Anterior cingulate cortex (tissue), 58 donors: ENCODE results near the gene LAMC3.
"Not testable (repeated sequence)": the region's sequence is repeated elsewhere in the genome, so short reads cannot be mapped to it uniquely, and the experiment has no call there.

Experiments
- DNase-seq, 58 donors: peaks; one replicate each; lab custom pipeline; 2025; lab: John Stamatoyannopoulos, UW

The LAMC3 gene

GRCh38 chr9:131104016-131104740, 95.2 kb downstream of the LAMC3 start:
- DNase-seq: no peak

GRCh38 chr9:131105952-131106351, 97.0 kb downstream of the LAMC3 start:
- no peak for DNase-seq

GRCh38 chr9:131107760-131108159, 98.8 kb downstream of the LAMC3 start:
- DNase-seq: peak in 34 of 58 donors; percentile 24 to 74 (median 41)

- peak in 6 of 58 donors; percentile 18 to 61 (median 43) for DNase-seq
Measured at GRCh38 chr9:131111186-131111853, 102.3 kb downstream of the LAMC3 start.

- DNase-seq: peak in 57 of 58 donors; percentile 31 to 97 (median 89)
Measured at GRCh38 chr9:131111854-131112311, 102.9 kb downstream of the LAMC3 start.

- peak in 13 of 58 donors; percentile 35 to 72 (median 54) for DNase-seq
Measured at GRCh38 chr9:131112374-131113154, 103.6 kb downstream of the LAMC3 start.

GRCh38 chr9:131113655-131114054, 104.7 kb downstream of the LAMC3 start:
- no peak for DNase-seq

GRCh38 chr9:131114084-131114535, 105.1 kb downstream of the LAMC3 start:
- DNase-seq: no peak

GRCh38 chr9:131115360-131115742, 106.4 kb downstream of the LAMC3 start:
- DNase-seq: not testable (repeated sequence)

- peak in 46 of 58 donors; percentile 20 to 87 (median 58) for DNase-seq
Measured at GRCh38 chr9:131116281-131117120, 107.5 kb downstream of the LAMC3 start.

- peak in 2 of 58 donors; percentile 60 to 65 for DNase-seq
Measured at GRCh38 chr9:131117121-131117761, 108.3 kb downstream of the LAMC3 start.

GRCh38 chr9:131117762-131118145, 108.8 kb downstream of the LAMC3 start:
- no peak for DNase-seq

GRCh38 chr9:131119600-131119999, 110.6 kb downstream of the LAMC3 start:
- no peak for DNase-seq

- no peak for DNase-seq
Measured at GRCh38 chr9:131120620-131121228, 111.8 kb downstream of the LAMC3 start.

- DNase-seq: no peak
Measured at GRCh38 chr9:131121346-131121745, 112.4 kb downstream of the LAMC3 start.

- no peak for DNase-seq
Measured at GRCh38 chr9:131122158-131122557, 113.2 kb downstream of the LAMC3 start.

- DNase-seq: no peak
Measured at GRCh38 chr9:131125038-131125287, 116.0 kb downstream of the LAMC3 start.

GRCh38 chr9:131125288-131126058, 116.5 kb downstream of the LAMC3 start, which contains the start of gene NUP214:
TSS of gene NUP214 (plus strand) at chr9:131125586. CDS start at chr9:131125705, 119 bp downstream.
- DNase-seq: peak; percentile 78 to 99 (median 97)
